Activated CD4-positive, alpha-beta T cell treated with anti-CD3 and anti-CD28 coated beads, Interleukin-2, amount 50 U/mL, for 16 hours (primary cell): ENCODE results near the gene SUN3.

Experiments used
- DNase-seq: peaks from one replicate; pipeline ENCODE4 v3.0.0-alpha.2; 2020

Gene SUN3

GRCh38 chr7:48028938-48029337, at the start of gene SUN3:
Gene SUN3 (minus strand): TSS chr7:48029107. CDS start chr7:48028938, 169 bp downstream.
- no peak for DNase-seq

- DNase-seq: no peak
Observed at GRCh38 chr7:48078470-48078869, 49.6 kb upstream of the SUN3 start.

- DNase-seq: no peak
Observed at GRCh38 chr7:48077423-48077822, 48.5 kb upstream of the SUN3 start.

- no peak for DNase-seq
Observed at GRCh38 chr7:48074204-48074654, 45.3 kb upstream of the SUN3 start.

GRCh38 chr7:48067475-48067874, 38.6 kb upstream of the SUN3 start:
- no peak for DNase-seq

GRCh38 chr7:48063985-48064384, 35.1 kb upstream of the SUN3 start:
- DNase-seq: no peak

- DNase-seq: no peak
Observed at GRCh38 chr7:48059706-48060105, 30.8 kb upstream of the SUN3 start.

GRCh38 chr7:48058990-48059389, 30.1 kb upstream of the SUN3 start:
- DNase-seq: no peak

- no peak for DNase-seq
Observed at GRCh38 chr7:48053736-48054135, 24.8 kb upstream of the SUN3 start.

GRCh38 chr7:48052748-48053147, 23.8 kb upstream of the SUN3 start:
- DNase-seq: no peak

- DNase-seq: no peak
Observed at GRCh38 chr7:48049850-48050249, 20.9 kb upstream of the SUN3 start.

- no peak for DNase-seq
Observed at GRCh38 chr7:48048113-48048512, 19.2 kb upstream of the SUN3 start.

- no peak for DNase-seq
Observed at GRCh38 chr7:48046458-48046857, 17.6 kb upstream of the SUN3 start.

- DNase-seq: no peak
Observed at GRCh38 chr7:48045195-48045765, 16.4 kb upstream of the SUN3 start.

GRCh38 chr7:48042636-48043035, 13.7 kb upstream of the SUN3 start:
- no peak for DNase-seq

GRCh38 chr7:48042216-48042615, 13.3 kb upstream of the SUN3 start:
- no peak for DNase-seq

GRCh38 chr7:48041653-48041970, 12.7 kb upstream of the SUN3 start:
- peak; percentile 6 for DNase-seq

GRCh38 chr7:48040944-48041652, 12.2 kb upstream of the SUN3 start:
- no peak for DNase-seq

- DNase-seq: no peak
Observed at GRCh38 chr7:48038815-48039506, 10.1 kb upstream of the SUN3 start.

GRCh38 chr7:48035967-48036478, 7.1 kb upstream of the SUN3 start:
- DNase-seq: no peak

GRCh38 chr7:48035301-48035966, 6.5 kb upstream of the SUN3 start, which contains the start of gene C7orf57:
Gene C7orf57 (plus strand): TSS chr7:48035543. CDS start chr7:48036309, 766 bp downstream.
- DNase-seq: peak; percentile 86

- DNase-seq: no peak
Observed at GRCh38 chr7:48033922-48034321, 5.0 kb upstream of the SUN3 start.

- DNase-seq: no peak
Observed at GRCh38 chr7:48031111-48031510, 2.2 kb upstream of the SUN3 start.
